ENCODE measurements around the gene TANGO2. TPM values are rescaled to one million over a fixed set of nuclear protein-coding genes. Genes with fewer than 3 reads are reported as not detected.
A peak's percentile ranks its signal among the peaks of the same experiment; 100 is the strongest.

TANGO2 gene
- total and polyA plus RNA-seq, 9 of the 15 experiments (the other 6 are each of a cell fraction or from before 2014, with no cell fraction given): 15.5 to 94.9 (median 70.1) TPM

DNA sequence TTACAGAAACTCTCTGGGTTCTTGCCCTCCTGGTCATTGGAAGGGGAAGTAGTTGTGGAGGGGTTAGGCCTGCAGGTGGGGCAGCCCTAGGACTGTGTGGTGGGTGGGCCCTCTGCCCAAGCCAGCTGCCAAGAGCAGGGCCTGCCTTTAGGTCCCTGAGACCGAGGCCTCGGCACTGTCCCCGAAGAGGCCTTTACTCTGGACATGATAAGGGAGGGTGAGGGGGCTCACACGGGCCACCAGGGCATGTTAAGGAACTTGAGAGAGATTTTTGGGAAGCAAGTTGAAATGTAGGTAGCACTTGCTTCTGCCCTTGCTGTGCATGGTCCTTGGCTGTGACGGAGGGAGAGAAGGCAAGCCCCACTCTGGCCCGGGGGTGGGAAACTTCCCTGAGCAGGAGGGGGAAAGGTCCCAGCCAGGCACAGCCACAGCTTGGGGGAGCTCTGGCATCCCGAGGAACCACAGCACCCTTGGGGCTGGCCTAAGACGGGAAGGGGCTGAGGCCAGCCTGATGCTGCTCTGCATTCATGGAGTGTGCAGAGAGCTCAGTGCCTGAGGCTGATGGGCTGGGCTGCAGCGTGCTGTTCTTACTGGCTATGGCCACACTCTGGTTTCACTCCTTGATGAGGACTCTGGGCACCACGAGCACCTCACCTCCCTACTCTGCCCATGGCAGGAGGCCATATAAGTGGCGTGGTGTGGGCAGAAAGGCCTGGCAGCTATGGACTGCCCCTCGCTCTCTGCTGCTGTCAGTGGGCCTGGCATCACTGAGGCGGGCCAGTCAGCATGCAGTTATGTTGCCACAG is 87.2 kb downstream of the TANGO2 start (continued):
- TF ChIP-seq U2AF1 (optimal IDR thresholded peaks at IDR 0.05; ENCODE audit: low read depth, low read length) (no peak), EP300 (IDR thresholded peaks at IDR 0.05; ENCODE audit: low read length) (no peak), SIN3A (IDR thresholded peaks at IDR 0.05; ENCODE audit: borderline replicate concordance in 2 of 2, control insufficient read depth in 1 of 2, low read depth in 2 of 2, low read length in 2 of 2) (no peak), ZFX (CRISPR knock-in tag; IDR thresholded peaks at IDR 0.05) (no peak), BRF1 (IDR thresholded peaks at IDR 0.05; ENCODE audit: borderline replicate concordance, extremely low read depth, insufficient read length) (no peak), SMARCE1 (IDR thresholded peaks at IDR 0.05) (no peak), FOXK2 (conservative IDR thresholded peaks at IDR 0.05 in 1 of 2, IDR thresholded peaks at IDR 0.05 in 1 of 2; ENCODE audit: low read depth in 2 of 2) (no peak), SP2 (IDR thresholded peaks at IDR 0.05; ENCODE audit: extremely low read depth, low read depth, low read length, poor library complexity, severe bottlenecking) (no peak), PML (IDR thresholded peaks at IDR 0.05; ENCODE audit: low read length) (0 out of 2 replicates have a peak, but pooled peaks have one; percentile 27), KAT7 (CRISPR knock-in tag; IDR thresholded peaks at IDR 0.05; ENCODE audit: borderline replicate concordance) (no peak), TAL1 (IDR thresholded peaks at IDR 0.05) (no peak), RNF2 (IDR thresholded peaks at IDR 0.05) (no peak)
- TF ChIP-seq, protein P1, sequence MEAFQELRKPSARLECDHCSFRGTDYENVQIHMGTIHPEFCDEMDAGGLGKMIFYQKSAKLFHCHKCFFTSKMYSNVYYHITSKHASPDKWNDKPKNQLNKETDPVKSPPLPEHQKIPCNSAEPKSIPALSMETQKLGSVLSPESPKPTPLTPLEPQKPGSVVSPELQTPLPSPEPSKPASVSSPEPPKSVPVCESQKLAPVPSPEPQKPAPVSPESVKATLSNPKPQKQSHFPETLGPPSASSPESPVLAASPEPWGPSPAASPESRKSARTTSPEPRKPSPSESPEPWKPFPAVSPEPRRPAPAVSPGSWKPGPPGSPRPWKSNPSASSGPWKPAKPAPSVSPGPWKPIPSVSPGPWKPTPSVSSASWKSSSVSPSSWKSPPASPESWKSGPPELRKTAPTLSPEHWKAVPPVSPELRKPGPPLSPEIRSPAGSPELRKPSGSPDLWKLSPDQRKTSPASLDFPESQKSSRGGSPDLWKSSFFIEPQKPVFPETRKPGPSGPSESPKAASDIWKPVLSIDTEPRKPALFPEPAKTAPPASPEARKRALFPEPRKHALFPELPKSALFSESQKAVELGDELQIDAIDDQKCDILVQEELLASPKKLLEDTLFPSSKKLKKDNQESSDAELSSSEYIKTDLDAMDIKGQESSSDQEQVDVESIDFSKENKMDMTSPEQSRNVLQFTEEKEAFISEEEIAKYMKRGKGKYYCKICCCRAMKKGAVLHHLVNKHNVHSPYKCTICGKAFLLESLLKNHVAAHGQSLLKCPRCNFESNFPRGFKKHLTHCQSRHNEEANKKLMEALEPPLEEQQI (IDR thresholded peaks at IDR 0.05): no peak
- TF ChIP-seq, protein P2, sequence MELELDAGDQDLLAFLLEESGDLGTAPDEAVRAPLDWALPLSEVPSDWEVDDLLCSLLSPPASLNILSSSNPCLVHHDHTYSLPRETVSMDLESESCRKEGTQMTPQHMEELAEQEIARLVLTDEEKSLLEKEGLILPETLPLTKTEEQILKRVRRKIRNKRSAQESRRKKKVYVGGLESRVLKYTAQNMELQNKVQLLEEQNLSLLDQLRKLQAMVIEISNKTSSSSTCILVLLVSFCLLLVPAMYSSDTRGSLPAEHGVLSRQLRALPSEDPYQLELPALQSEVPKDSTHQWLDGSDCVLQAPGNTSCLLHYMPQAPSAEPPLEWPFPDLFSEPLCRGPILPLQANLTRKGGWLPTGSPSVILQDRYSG (tag; conservative IDR thresholded peaks at IDR 0.05; ENCODE audit: low read depth): no peak
- TF ChIP-seq, protein P3, sequence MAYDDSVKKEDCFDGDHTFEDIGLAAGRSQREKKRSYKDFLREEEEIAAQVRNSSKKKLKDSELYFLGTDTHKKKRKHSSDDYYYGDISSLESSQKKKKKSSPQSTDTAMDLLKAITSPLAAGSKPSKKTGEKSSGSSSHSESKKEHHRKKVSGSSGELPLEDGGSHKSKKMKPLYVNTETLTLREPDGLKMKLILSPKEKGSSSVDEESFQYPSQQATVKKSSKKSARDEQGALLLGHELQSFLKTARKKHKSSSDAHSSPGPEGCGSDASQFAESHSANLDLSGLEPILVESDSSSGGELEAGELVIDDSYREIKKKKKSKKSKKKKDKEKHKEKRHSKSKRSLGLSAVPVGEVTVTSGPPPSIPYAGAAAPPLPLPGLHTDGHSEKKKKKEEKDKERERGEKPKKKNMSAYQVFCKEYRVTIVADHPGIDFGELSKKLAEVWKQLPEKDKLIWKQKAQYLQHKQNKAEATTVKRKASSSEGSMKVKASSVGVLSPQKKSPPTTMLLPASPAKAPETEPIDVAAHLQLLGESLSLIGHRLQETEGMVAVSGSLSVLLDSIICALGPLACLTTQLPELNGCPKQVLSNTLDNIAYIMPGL (CRISPR knock-in tag; IDR thresholded peaks at IDR 0.05): no peak
- TF ChIP-seq, protein P4, sequence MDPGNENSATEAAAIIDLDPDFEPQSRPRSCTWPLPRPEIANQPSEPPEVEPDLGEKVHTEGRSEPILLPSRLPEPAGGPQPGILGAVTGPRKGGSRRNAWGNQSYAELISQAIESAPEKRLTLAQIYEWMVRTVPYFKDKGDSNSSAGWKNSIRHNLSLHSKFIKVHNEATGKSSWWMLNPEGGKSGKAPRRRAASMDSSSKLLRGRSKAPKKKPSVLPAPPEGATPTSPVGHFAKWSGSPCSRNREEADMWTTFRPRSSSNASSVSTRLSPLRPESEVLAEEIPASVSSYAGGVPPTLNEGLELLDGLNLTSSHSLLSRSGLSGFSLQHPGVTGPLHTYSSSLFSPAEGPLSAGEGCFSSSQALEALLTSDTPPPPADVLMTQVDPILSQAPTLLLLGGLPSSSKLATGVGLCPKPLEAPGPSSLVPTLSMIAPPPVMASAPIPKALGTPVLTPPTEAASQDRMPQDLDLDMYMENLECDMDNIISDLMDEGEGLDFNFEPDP (CRISPR knock-in tag; IDR thresholded peaks at IDR 0.05): no peak

All from K562 (cell line).